ENCODE results near the gene MYRIP. TPM values are rescaled to one million over a fixed set of nuclear protein-coding genes. Genes with fewer than 3 reads are reported as not detected.

The MYRIP gene
- total and polyA plus RNA-seq, 10 of the 15 experiments (the other 5 are each of a cell fraction or from before 2014, with no cell fraction given): 0.03 to 0.08 (median 0.04) TPM; not detected in 6

DNA sequence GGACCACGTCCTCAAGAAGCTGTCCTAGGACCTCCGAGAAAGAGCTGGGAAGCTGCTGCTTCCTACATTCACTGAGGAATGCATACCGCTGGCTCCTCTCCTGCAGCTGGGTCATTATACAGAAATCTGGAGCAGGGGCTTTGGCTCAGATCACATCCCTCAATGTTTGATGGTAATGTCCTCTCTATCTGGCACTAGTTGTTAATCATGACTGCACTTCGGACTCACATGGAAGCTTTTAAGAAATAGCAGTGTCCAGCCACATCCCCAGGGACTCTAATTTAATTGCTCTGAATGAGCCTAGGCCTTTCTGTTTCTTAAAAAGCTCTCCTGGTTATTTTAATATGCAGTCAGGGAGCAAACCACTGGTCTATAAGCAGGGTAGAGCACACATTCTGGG is 25.7 kb upstream of the MYRIP start:
- FAIRE-seq (no peak), ATAC-seq (no peak), DNase-seq (ENCODE audit: low read depth, low spot score) (no peak)
- no peak overlapping the region for H3K27ac ChIP-seq (ENCODE audit: control insufficient read depth, insufficient read depth)
- H3K27me3 ChIP-seq (replicated peaks in 1 of 2; ENCODE audit: control insufficient read depth in 2 of 2, insufficient read depth in 2 of 2, low read length in 1 of 2): no peaks in the 10 kb centered on the region; a peak in 1 of 4 replicates
- no peaks in the 10 kb centered on the region for H4K20me1 ChIP-seq (ENCODE audit: control insufficient read depth, insufficient read depth)
- H3K36me3 ChIP-seq (ENCODE audit: control insufficient read depth in 2 of 2, insufficient read depth in 2 of 2, low read length in 1 of 2): no peaks in the 10 kb centered on the region
- RAD21 ChIA-PET (ENCODE audit: unreplicated experiment): no interaction called here
- no peak overlapping the region for H3K4me2 ChIP-seq (ENCODE audit: control insufficient read depth, insufficient read depth)
- in situ Hi-C loops (cut with MboI): no loop called here
- POLR2A ChIA-PET: no interaction called here
- H3K4me1 ChIP-seq (ENCODE audit: control insufficient read depth, insufficient read depth, low read length): no peaks in the 10 kb centered on the region
- WGBS (ENCODE audit: insufficient coverage, insufficient replicate concordance, low lambda C conversion rate, missing lambda C conversion rate): 17% methylated on average over 3 of the region's 4 CpGs
- CTCF ChIA-PET: interaction anchor here (0.9 kb wide), 1 partner anchor 34 kb away, joined by 3 read pairs; no protein-coding TSS in a partner anchor
- intact Hi-C loops (cut with micrococcal nuclease; ENCODE audit: unreplicated experiment): no loop called here
- H2AFZ ChIP-seq (ENCODE audit: control insufficient read depth, low read depth, low read length): no peak overlapping the region
- no TSS peak for BruUV-seq (replicated peaks)
- no peak for TF ChIP-seq GABPA (IDR thresholded peaks at IDR 0.05; ENCODE audit: low read depth)
- H3K9me3 ChIP-seq (replicated peaks; ENCODE audit: control insufficient read depth, insufficient read depth, low read length): no peaks in the 10 kb centered on the region
- no peak overlapping the region for H3K4me3 ChIP-seq
- SMC1A ChIA-PET (ENCODE audit: uncharacterized antibody, unreplicated experiment): no interaction called here
- no peak overlapping the region for H3K9ac ChIP-seq (ENCODE audit: control insufficient read depth, insufficient read depth, low read length)
- no peaks in the 10 kb centered on the region for H3K79me2 ChIP-seq (ENCODE audit: control insufficient read depth, insufficient read depth, low read length)

GRCh38 chr3:39784922-39785321 is 24.5 kb upstream of the MYRIP start:
- intact Hi-C loops (cut with micrococcal nuclease; ENCODE audit: unreplicated experiment) (no loop called here), in situ Hi-C loops (cut with MboI) (no loop called here)
- POLR2A ChIA-PET: no interaction called here
- H3K9me3 ChIP-seq (replicated peaks; ENCODE audit: control insufficient read depth, insufficient read depth, low read length): no peaks in the 10 kb centered on the region
- ATAC-seq: no peak
- no TSS peak for BruUV-seq (replicated peaks)
- no peak for FAIRE-seq
- WGBS (ENCODE audit: insufficient coverage, insufficient replicate concordance, low lambda C conversion rate, missing lambda C conversion rate): 0% methylated on average over 1 of the region's 1 CpG
- DNase-seq (ENCODE audit: low read depth, low spot score): no peak
- no peak overlapping the region for H3K9ac ChIP-seq (ENCODE audit: control insufficient read depth, insufficient read depth, low read length)
- CTCF ChIA-PET: interaction anchor here (0.6 kb wide), 1 partner anchor 105 kb away, joined by 3 read pairs; no protein-coding TSS in a partner anchor
- H3K4me3 ChIP-seq: no peak overlapping the region
- no peak overlapping the region for H2AFZ ChIP-seq (ENCODE audit: control insufficient read depth, low read depth, low read length)
- no peaks in the 10 kb centered on the region for H3K79me2 ChIP-seq (ENCODE audit: control insufficient read depth, insufficient read depth, low read length)
- H3K4me2 ChIP-seq (ENCODE audit: control insufficient read depth, insufficient read depth): no peak overlapping the region
- no peaks in the 10 kb centered on the region for H3K4me1 ChIP-seq (ENCODE audit: control insufficient read depth, insufficient read depth, low read length)
- no peak overlapping the region for H3K27ac ChIP-seq (ENCODE audit: control insufficient read depth, insufficient read depth)
- no peaks in the 10 kb centered on the region; a peak in 1 of 4 replicates for H3K27me3 ChIP-seq (replicated peaks in 1 of 2; ENCODE audit: control insufficient read depth in 2 of 2, insufficient read depth in 2 of 2, low read length in 1 of 2)
- no peaks in the 10 kb centered on the region for H3K36me3 ChIP-seq (ENCODE audit: control insufficient read depth in 2 of 2, insufficient read depth in 2 of 2, low read length in 1 of 2)
- SMC1A ChIA-PET (ENCODE audit: uncharacterized antibody, unreplicated experiment): interaction anchor here (1.5 kb wide), 1 partner anchor 28 kb away, joined by 3 read pairs; no protein-coding TSS in a partner anchor
- RAD21 ChIA-PET (ENCODE audit: unreplicated experiment): no interaction called here
- no peaks in the 10 kb centered on the region for H4K20me1 ChIP-seq (ENCODE audit: control insufficient read depth, insufficient read depth)
- TF ChIP-seq SMC3 (IDR thresholded peaks at IDR 0.05; ENCODE audit: borderline replicate concordance, low read length) (no peak), RAD51 (IDR thresholded peaks at IDR 0.05) (no peak), DPF2 (IDR thresholded peaks at IDR 0.05) (no peak), SRF (IDR thresholded peaks at IDR 0.05; ENCODE audit: low read depth in 2 of 2, low read length in 2 of 2) (no peak), ATF7 (IDR thresholded peaks at IDR 0.05; ENCODE audit: low read depth) (no peak), MYB (IDR thresholded peaks at IDR 0.05; ENCODE audit: borderline replicate concordance, low read depth, low read length) (no peak), EGR1 (IDR thresholded peaks at IDR 0.05; ENCODE audit: borderline replicate concordance in 1 of 2, low read depth in 2 of 2, low read length in 2 of 2) (no peak), NKRF (conservative IDR thresholded peaks at IDR 0.05) (no peak), HSF1 (IDR thresholded peaks at IDR 0.05; ENCODE audit: low read depth, low read length) (no peak), RAD21 (IDR thresholded peaks at IDR 0.05; ENCODE audit: insufficient read depth, low read depth, low read length) (no peak), KDM1A (IDR thresholded peaks at IDR 0.05; ENCODE audit: borderline replicate concordance) (no peak), RELA (IDR thresholded peaks at IDR 0.05; ENCODE audit: borderline replicate concordance, partially characterized antibody) (no peak), KLF5 (IDR thresholded peaks at IDR 0.05; ENCODE audit: partially characterized antibody) (no peak), POLR2AphosphoS2 (IDR thresholded peaks at IDR 0.05; ENCODE audit: low read depth, low read length) (no peak), NBN (IDR thresholded peaks at IDR 0.05) (no peak), SIN3A (IDR thresholded peaks at IDR 0.05; ENCODE audit: low read depth, low read length) (no peak)

All from GM12878 (cell line).